KOPT-K1 (cell line): ENCODE results near the gene GRIA1.

Source experiments
- H3K27ac ChIP-seq: fragments of 200-600 bp; sonication (generic); 2 replicates; pipeline ENCODE4 v1.5.1; 2016; ENCODE audit warnings: antibody characterized with exemption, mild to moderate bottlenecking, low read depth, low read length; ENCODE audit not compliant: poor library complexity, severe bottlenecking
- H3K36me3 ChIP-seq: fragments of 200-600 bp; sonication (generic); 2 replicates; pipeline ENCODE4 v1.5.1; 2017; ENCODE audit warnings: antibody characterized with exemption, mild to moderate bottlenecking, low read length, moderate library complexity; ENCODE audit not compliant: insufficient read depth
- H3K9me3 ChIP-seq: fragments of 200-600 bp; sonication (generic); 2 replicates; pipeline ENCODE4 v1.5.1; 2017; ENCODE audit warnings: antibody characterized with exemption, low read length, mild to moderate bottlenecking; ENCODE audit not compliant: insufficient read depth, poor library complexity, severe bottlenecking

GRIA1 gene

DNA sequence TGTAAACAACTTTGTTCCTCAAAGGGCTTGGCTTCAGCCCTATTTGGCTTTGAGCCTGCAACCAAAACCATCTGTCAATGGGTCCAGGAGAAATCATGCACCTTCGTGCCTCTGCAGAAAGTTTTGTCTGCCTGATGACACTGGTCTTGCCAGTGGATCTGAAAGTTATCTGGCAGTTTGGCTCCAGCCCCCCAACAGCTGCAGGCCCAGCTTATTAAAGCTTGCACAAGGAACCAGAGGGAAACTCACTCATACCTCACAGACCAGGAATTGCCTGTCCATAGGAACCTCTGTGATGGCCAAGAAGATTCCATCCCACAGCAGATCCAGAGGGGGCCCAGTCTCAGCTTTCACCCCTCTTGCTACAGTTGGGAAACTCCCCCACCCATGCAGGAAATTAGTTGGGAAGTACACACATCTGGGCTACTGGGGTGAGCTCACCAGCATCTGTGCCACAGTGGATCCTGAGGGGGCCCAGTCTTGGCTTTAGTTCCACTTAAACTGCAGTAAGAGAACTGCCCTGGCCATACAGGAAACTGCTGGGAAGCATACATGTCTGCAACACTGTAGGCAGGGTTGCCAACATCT, 265.5 kb downstream of the GRIA1 start:
- Histone ChIP-seq H3K27ac (no peak overlapping the region), H3K9me3 (no peaks in the 10 kb centered on the region), H3K36me3 (no peaks in the 10 kb centered on the region)

DNA sequence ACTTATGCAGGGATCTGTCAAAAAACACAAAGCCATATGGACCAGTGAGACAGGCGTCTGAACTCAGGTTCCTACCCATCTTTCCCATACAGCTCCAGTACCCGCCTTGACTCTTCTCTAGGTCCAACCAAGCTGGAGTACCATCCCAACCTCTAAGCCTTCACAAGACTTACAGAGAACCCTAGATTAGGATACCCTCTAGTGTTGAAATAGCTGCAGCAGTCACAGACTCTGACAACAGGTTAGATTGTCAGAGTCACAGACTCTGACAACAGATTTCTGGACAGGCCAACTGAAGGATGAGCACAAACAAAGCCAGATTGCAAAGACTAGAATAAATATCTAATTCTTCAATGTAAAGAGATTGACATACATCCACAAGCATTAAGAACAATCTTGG, 266.1 kb downstream of the GRIA1 start:
- Histone ChIP-seq H3K36me3 (no peaks in the 10 kb centered on the region), H3K27ac (no peak overlapping the region), H3K9me3 (no peaks in the 10 kb centered on the region)

DNA sequence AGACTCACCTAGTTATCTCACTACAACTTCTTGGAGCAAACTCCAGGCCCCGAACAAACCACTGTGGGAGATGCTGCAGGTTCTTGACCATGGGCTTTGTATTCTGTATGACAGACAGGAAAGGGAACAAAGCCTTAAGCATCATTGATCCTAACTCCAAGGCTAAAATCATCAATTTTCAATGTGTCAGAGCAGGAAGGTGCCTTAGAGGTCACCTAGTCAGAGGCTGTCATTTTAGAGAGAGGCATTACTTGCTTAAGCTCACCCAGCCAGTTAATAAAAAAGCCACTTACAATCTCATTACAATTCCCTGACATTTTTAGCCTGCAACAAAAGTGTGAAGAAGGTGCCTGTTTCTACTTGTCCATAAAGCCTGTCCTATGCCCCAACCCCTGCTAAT, 275.5 kb downstream of the GRIA1 start:
- H3K36me3 ChIP-seq, result no peaks in the 10 kb centered on the region
- H3K27ac ChIP-seq, result no peak overlapping the region
- no peaks in the 10 kb centered on the region for H3K9me3 ChIP-seq

DNA sequence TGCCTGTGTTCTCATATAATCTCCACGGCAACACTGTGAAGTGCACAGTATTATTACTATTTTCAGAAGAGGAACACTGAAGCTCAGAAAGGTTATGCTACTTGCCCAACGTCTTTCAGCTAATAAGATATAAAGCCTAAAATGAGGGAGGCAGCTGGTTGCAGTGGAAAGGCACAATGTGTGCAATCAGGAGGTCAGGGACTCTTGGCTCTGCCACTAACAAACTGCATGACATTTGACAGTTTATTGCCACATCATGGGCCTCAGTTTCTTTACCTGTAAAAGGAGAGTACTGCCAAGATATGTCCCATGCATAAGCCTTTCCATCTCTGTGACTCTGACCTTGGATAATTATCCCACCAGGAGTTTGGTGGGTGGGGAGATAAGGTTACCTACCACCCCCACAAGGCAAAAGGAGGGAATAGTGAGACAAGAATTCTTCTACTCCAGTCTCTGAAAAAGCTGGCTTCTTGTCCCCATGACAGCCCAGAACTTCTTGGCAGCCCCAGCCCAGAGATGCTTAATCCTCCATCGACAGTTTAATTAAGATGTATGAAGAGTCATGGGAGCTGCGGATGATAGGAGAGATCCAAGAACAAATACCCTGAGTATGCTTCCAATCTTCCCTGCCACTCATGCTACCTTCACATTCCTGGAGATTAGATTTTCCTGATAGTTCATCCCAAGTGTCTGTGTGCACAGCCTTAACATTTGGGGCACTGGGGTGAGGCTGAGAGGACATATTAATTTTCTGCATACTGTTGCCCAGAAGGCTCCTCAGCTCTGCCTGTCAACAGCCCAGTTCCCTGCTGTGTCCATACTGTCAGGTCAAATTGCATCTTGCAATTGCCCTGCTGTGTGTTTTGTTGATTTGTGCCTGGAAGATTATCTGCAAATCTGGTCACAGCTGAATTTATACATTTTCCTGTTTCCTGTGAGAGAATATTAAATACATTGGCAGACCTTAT, 277.0 kb downstream of the GRIA1 start:
- H3K27ac ChIP-seq, result no peak overlapping the region
- H3K36me3 ChIP-seq, result no peaks in the 10 kb centered on the region
- H3K9me3 ChIP-seq, result no peaks in the 10 kb centered on the region

DNA sequence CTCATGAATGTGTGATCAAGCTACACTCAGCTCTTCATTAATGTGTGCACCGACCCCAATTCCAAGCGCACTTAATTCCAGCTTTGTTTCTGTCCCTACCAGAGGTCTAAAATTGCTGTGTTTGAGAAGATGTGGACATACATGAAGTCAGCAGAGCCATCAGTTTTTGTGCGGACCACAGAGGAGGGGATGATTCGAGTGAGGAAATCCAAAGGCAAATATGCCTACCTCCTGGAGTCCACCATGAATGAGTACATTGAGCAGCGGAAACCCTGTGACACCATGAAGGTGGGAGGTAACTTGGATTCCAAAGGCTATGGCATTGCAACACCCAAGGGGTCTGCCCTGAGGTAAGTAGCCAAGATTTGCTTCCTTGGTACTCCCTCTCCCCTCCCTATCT, 279.6 kb downstream of the GRIA1 start:
- Histone ChIP-seq H3K27ac (no peak overlapping the region), H3K9me3 (no peaks in the 10 kb centered on the region), H3K36me3 (no peaks in the 10 kb centered on the region)

DNA sequence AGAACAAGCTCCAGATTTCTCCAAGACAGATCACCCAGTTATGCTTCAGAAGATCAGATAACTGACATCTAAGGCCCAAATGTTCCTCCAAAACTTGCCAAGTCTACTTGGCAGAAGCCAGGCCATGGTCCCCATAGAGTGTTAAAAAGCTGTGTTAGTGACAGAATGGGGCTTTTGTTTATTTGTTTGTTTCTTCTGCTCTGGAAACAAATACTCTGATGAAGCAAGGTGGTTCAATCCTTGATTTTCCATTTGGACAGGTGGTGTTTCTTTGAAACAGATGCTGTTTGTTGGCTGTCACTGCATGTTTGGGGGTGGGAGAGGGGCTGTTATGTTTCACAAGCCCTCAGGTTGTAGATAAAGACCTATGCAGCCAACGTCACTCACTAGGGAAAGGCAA, 284.2 kb downstream of the GRIA1 start:
- no peak overlapping the region for H3K27ac ChIP-seq
- no peaks in the 10 kb centered on the region for H3K36me3 ChIP-seq
- no peaks in the 10 kb centered on the region for H3K9me3 ChIP-seq

DNA sequence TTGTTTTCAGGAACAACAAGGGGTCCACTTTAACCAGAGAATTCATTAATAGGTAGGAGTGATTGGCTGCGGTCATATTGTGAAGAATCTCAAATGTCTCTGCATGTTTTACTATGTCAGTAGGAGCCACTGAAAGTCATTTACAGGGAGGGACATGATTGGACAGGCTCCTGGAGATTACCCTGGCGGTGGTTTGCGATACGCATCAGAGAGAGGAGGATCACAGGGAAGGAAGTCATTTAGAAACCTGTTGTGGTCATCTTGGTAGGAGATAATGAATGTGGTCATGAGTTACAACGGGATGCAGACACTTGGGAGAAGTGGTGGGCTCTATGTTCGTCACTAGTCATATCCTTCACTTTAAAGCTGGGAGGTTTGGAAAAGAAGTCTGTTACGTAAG, 285.5 kb downstream of the GRIA1 start:
- no peaks in the 10 kb centered on the region for H3K9me3 ChIP-seq
- no peak overlapping the region for H3K27ac ChIP-seq
- H3K36me3 ChIP-seq, result no peaks in the 10 kb centered on the region

DNA sequence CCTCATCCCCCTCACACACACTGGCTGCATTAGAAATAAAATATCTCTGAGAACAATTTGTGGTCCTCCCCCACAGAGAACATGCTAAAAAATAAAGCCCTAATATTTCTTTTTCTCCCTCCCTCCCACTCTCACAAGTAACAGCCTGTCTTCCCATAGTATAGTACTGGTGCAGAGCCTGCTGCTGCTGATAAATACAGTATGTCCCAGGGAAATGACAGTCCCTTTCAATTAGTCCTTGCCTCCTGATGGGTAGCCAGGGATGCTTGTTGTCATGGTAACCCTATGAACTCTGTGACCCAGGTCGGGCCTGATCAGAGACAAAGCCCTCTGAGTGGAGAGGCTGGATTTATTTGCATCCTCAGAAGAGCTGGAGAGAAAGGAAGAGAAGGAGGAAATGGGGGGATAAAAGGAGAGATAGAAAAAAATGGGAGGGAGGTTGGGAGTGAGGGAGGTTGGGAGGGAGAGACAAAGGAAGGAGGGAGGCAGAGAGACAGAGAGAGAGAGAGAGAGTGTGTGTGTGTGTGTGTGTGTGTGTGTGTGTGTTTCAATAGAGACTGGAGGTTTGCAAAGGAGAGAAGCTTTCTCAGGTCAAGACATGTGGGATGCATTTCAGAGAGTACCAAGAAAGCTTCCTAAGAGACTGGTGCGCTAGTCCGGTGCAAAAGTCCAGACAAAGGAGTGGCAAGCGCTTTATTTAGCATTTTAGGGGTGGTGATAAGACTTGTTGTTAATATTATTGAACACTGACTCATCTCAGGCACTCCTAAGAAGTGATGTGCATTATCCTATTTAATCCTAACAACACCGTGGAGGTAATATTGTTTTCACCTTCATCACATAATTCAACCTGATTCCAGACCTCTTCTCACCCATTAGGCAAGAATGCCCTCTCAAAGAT, 287.5 kb downstream of the GRIA1 start:
- Histone ChIP-seq H3K36me3 (no peaks in the 10 kb centered on the region), H3K27ac (no peak overlapping the region), H3K9me3 (no peaks in the 10 kb centered on the region)

DNA sequence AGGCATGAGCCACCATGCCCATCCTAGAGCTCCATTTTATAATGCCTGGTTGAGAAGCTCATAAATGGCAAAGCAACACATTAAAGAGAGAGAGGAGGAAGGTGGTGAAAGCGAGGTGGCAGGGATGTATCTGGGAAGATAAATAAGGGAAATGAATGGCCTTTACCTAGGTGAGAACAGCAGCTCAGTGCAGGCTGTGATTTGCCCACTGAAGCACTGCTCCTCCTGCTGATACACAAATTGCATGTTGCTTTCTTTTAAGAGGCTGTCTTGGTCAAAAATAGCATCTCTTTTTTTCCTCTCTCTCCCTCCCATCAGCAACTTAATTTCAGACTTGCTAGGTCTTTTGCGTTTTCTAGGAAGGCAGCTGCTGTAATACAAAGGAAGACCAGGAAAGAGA, 289.4 kb downstream of the GRIA1 start:
- H3K36me3 ChIP-seq, result no peaks in the 10 kb centered on the region
- no peaks in the 10 kb centered on the region for H3K9me3 ChIP-seq
- no peak overlapping the region for H3K27ac ChIP-seq

DNA sequence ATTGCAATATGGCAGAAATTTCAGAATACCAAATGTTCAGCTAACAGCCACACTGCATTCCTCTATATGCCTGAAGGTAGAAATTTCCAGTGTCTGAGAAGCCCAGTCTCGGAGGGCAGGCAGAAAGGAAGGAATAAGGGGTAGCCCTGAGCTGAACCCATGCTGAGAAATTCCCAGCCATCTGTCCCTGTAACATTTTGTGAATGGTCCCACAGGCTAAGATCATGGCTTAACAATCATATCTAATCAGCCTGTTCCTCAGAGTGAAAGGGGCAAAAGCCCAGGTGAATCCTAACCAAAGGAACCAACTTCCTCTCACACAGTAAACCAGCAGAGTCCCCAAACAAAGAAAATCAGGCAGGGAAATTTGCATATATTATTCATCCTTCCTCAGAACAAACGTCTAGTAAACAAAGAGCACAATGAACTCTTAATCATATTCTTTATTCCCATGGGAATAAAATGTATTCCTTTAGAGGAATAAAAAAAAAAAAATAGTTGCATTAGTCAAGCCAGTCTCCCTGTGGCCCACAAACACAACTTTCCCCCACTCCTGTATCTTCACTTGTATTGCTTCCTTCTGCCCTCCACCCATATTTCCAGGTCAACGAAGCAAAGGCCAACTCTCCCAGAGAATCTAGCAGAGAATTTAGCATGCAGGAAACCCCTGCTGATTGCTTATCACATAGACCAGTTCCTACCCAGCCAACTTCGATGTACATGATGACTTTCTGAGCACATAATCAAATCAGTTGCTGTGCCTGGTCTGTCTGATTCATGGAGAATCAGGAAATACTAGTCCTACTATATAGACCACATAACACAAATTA, 290.6 kb downstream of the GRIA1 start:
- Histone ChIP-seq H3K36me3 (no peaks in the 10 kb centered on the region), H3K27ac (no peak overlapping the region), H3K9me3 (no peaks in the 10 kb centered on the region)

DNA sequence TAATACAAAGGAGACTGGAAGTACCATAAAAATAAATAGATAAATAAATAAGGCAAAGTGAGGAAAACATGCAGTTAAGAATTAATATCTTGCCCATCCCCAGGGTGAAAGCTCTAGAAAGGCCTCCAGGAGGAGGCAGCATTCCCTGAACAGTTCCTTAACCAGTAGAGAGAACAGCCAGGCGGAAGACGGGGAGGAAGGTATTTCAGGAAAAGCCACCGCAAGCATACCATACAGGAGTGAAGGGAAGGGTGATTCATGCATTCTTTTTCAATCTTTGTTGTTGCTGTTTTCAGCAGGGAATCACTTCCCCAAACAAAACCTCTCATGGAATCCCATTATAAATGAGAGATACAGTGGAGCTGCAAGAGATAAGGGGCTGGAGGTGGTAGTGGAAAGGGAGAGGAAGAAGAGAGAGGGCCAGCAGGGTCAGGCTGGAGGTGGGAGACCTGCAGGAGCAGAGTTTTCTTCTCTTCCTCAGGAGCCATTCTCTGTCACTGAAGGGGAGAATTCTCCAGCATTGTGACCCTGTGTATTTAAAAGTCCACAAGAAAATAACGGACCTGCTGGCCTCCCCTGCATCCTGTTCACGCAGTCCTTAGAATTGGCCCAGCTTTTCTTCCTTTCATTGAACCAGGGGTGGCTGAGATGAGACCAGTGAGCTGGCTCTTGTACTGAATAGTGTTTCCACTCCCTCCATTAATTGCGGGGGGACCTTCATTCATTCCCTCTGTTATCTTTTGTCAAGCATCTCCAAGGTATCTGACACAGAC, 292.3 kb downstream of the GRIA1 start:
- H3K36me3 ChIP-seq, result no peaks in the 10 kb centered on the region
- no peaks in the 10 kb centered on the region for H3K9me3 ChIP-seq
- H3K27ac ChIP-seq, result no peak overlapping the region

DNA sequence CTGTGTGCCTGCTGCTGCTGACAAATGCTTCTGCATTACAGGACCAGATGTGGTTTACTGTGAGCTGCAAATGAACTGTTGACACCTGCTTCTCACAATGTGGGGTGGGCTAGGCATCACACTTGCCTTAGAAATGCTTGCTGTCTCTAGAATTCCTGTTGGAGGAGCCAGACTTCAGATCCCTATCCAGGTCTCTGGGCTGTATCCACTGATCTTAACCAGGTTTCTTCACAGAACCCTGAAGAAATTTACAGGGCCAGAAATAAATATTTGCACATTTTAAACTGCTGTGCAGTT, 292.8 kb downstream of the GRIA1 start:
- H3K36me3 ChIP-seq, result no peaks in the 10 kb centered on the region
- H3K9me3 ChIP-seq, result no peaks in the 10 kb centered on the region
- no peak overlapping the region for H3K27ac ChIP-seq

DNA sequence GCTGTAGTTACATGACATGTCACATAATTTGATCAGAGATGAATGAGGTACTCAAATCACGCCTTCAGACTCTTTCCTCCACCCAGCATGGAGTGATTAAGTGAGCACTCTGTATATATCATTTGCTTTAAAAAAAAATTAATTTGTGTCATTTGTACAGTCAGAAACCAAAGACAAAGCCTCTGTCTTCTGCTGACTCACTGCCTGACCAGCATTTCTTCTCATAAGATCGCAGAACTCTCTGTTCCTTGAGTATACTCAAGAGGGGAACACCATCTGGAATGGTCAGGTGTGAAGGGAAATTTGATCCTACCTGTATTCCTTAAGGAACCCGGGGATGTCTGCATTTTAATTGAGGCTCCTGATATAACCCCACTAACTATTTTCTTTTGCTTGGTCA, 293.8 kb downstream of the GRIA1 start:
- Histone ChIP-seq H3K27ac (no peak overlapping the region), H3K9me3 (no peaks in the 10 kb centered on the region), H3K36me3 (no peaks in the 10 kb centered on the region)

DNA sequence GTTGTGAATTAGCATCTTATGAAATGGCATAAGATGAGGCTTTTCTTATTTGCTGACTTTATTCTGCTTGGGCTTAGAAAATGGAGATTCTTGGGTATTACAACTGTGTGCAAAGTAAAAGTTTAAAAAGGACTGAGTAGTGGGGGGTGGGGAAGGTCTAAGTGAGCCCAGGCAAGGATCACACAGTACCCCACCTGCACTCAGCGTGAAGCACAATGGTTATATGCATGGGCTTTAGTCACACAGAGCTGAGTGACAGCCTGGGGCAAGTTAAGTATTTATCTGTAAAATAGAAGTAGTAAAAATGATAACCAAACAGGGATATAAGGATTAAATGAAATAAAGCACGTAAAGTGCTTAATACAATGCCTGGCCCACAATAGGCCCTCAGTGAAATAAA, 300.9 kb downstream of the GRIA1 start:
- no peaks in the 10 kb centered on the region for H3K9me3 ChIP-seq
- H3K27ac ChIP-seq, result no peak overlapping the region
- H3K36me3 ChIP-seq, result no peaks in the 10 kb centered on the region
